NCI-H2081 (cell line): ENCODE measurements around the gene DDX56.
"Not testable (repeated sequence)": the region's sequence is repeated elsewhere in the genome, so short reads cannot be mapped to it uniquely, and the experiment has no call there.

Experiments
- DNase-seq, 2 experiments: peaks; one replicate each; lab custom pipeline; 2025; lab: John Stamatoyannopoulos, UW

DDX56 gene

GRCh38 chr7:44562622-44562962 is 11.1 kb downstream of the DDX56 start:
- not testable (repeated sequence) for DNase-seq

GRCh38 chr7:44561962-44562621 is 11.6 kb downstream of the DDX56 start:
- DNase-seq, result no peak

- DNase-seq, result no peak
Measured at GRCh38 chr7:44561481-44561880, 12.2 kb downstream of the DDX56 start.

GRCh38 chr7:44559485-44559884 is 14.2 kb downstream of the DDX56 start:
- no peak for DNase-seq

- DNase-seq, result no peak
Measured at GRCh38 chr7:44557485-44557884, 16.2 kb downstream of the DDX56 start.

GRCh38 chr7:44555350-44555749 is 18.4 kb downstream of the DDX56 start:
- no peak for DNase-seq

GRCh38 chr7:44552473-44553005 is 21.2 kb downstream of the DDX56 start:
- DNase-seq, result not testable (repeated sequence)

- no peak for DNase-seq
Measured at GRCh38 chr7:44549457-44549856, 24.3 kb downstream of the DDX56 start.

- DNase-seq, result no peak
Measured at GRCh38 chr7:44548893-44549292, 24.8 kb downstream of the DDX56 start.

GRCh38 chr7:44547536-44548231 is 26.0 kb downstream of the DDX56 start:
- no peak for DNase-seq

- no peak for DNase-seq
Measured at GRCh38 chr7:44541876-44542610, 31.7 kb downstream of the DDX56 start.

GRCh38 chr7:44541028-44541869 is 32.5 kb downstream of the DDX56 start, which contains the start of gene NPC1L1:
TSS of gene NPC1L1 (minus strand) at chr7:44541330. CDS start at chr7:44541259, 71 bp downstream.
- DNase-seq, result no peak

- DNase-seq, result no peak
Measured at GRCh38 chr7:44540592-44541027, 33.1 kb downstream of the DDX56 start.

GRCh38 chr7:44539669-44540506 is 33.8 kb downstream of the DDX56 start:
- DNase-seq, result no peak

GRCh38 chr7:44538798-44539668 is 34.7 kb downstream of the DDX56 start:
- DNase-seq, result no peak

- DNase-seq, result no peak
Measured at GRCh38 chr7:44538093-44538797, 35.5 kb downstream of the DDX56 start.

- DNase-seq, result no peak
Measured at GRCh38 chr7:44537442-44537841, 36.3 kb downstream of the DDX56 start.

GRCh38 chr7:44536090-44536489 is 37.6 kb downstream of the DDX56 start:
- no peak for DNase-seq
